SK-N-SH (cell line): ENCODE measurements around the gene GAB2.

ENCODE experiments used
- ELF1 ChIP-seq: IDR thresholded peaks from 2 replicates; pipeline ENCODE4 v1.4.0; 2012
- MAX ChIP-seq: IDR thresholded peaks from 2 replicates; pipeline ENCODE4 v1.4.0; 2012; ENCODE audit warnings: low read depth

- TF ChIP-seq ELF1 = no peak
- TF ChIP-seq MAX = no peak
Measured at GRCh38 chr11:78269806-78270205, 147.8 kb downstream of the GAB2 start.
